Keratinocyte (primary cell): ENCODE measurements around the gene CLDN10. TPM values are rescaled to one million over a fixed set of nuclear protein-coding genes. Genes with fewer than 3 reads are reported as not detected.

Source experiments
- DNase-seq: peaks from one replicate; pipeline ENCODE4 v3.0.0-alpha.2; 2011; ENCODE audit warnings: low read depth, missing footprints, low spot score
- FAIRE-seq: peaks from 2 replicates; lab custom pipeline; 2011; peaks lifted over from hg19 to GRCh38; lab: Jason Lieb, UNC
- H2AFZ ChIP-seq: 2 replicates; pipeline ENCODE4 v1.6.0; 2012; ENCODE audit warnings: low read length, control low read depth, inconsistent platforms; ENCODE audit not compliant: control insufficient read depth
- H3K27ac ChIP-seq: 2 replicates; pipeline ENCODE4 v1.5.1; 2011; ENCODE audit warnings: low read length; ENCODE audit not compliant: control insufficient read depth, insufficient read depth
- H3K27me3 ChIP-seq: 3 replicates; pipeline ENCODE4 v1.6.0; 2011; ENCODE audit warnings: low read length; ENCODE audit not compliant: control insufficient read depth, insufficient read depth; ENCODE audit errors: extremely low read depth
- H3K36me3 ChIP-seq, 2 experiments: 2 replicates in 1 of 2; 3 replicates in 1 of 2; pipeline ENCODE4 v1.5.1; 2011; ENCODE audit warnings: low read length in 2 of 2, mild to moderate bottlenecking in 1 of 2; ENCODE audit not compliant: control insufficient read depth in 2 of 2, insufficient read depth in 2 of 2; ENCODE audit errors: extremely low read depth in 1 of 2
- H3K4me1 ChIP-seq: 3 replicates; pipeline ENCODE4 v1.5.1; 2011; ENCODE audit warnings: low read length; ENCODE audit not compliant: control insufficient read depth, insufficient read depth; ENCODE audit errors: extremely low read depth
- H3K4me2 ChIP-seq: 3 replicates; pipeline ENCODE4 v1.6.0; 2011; ENCODE audit warnings: low read depth, low read length; ENCODE audit not compliant: control insufficient read depth, insufficient read depth; ENCODE audit errors: extremely low read depth
- H3K4me3 ChIP-seq, 3 experiments: fragments of 200-600 bp in 1 of 3; sonication (generic) in 1 of 3; 2 replicates in 2 of 3; 3 replicates in 1 of 3; pipeline ENCODE4 v1.5.1; 2011 to 2016; ENCODE audit warnings: low read length in 3 of 3, mild to moderate bottlenecking in 3 of 3, control low read depth in 2 of 3, inconsistent platforms in 1 of 3, low read depth in 1 of 3, mixed read lengths in 1 of 3, mixed run types in 1 of 3, moderate library complexity in 1 of 3; ENCODE audit not compliant: control insufficient read depth in 2 of 3, insufficient read depth in 2 of 3; ENCODE audit errors: extremely low read depth in 1 of 3
- H3K79me2 ChIP-seq: 2 replicates; pipeline ENCODE4 v1.6.0; 2012; ENCODE audit warnings: low read length; ENCODE audit not compliant: control insufficient read depth, insufficient read depth
- H3K9ac ChIP-seq: 3 replicates; pipeline ENCODE4 v1.6.0; 2011; ENCODE audit warnings: low read length; ENCODE audit not compliant: control insufficient read depth, insufficient read depth; ENCODE audit errors: extremely low read depth
- H3K9me1 ChIP-seq: 3 replicates; pipeline ENCODE4 v1.6.0; 2011; ENCODE audit warnings: low read length; ENCODE audit not compliant: control insufficient read depth, insufficient read depth; ENCODE audit errors: extremely low read depth
- H3K9me3 ChIP-seq: 2 replicates; pipeline ENCODE4 v1.5.1; 2012; ENCODE audit warnings: low read depth, low read length; ENCODE audit not compliant: control insufficient read depth
- H4K20me1 ChIP-seq: 3 replicates; pipeline ENCODE4 v1.6.0; 2011; ENCODE audit warnings: low read length; ENCODE audit not compliant: control insufficient read depth, insufficient read depth; ENCODE audit errors: extremely low read depth
- CTCF ChIP-seq, 3 experiments: IDR thresholded peaks in 1 of 3; conservative IDR thresholded peaks in 1 of 3; optimal IDR thresholded peaks in 1 of 3; 2 replicates in 2 of 3; 3 replicates in 1 of 3; pipeline versions ENCODE3 to v1.5.1; 2011; ENCODE audit warnings: low read length in 3 of 3, mild to moderate bottlenecking in 3 of 3, moderate library complexity in 2 of 3, control low read depth in 1 of 3, inconsistent platforms in 1 of 3; ENCODE audit not compliant: insufficient read depth in 2 of 3; ENCODE audit errors: extremely low read depth in 1 of 3
- EZH2 ChIP-seq: IDR thresholded peaks from one replicate; pipeline ENCODE4 v1.6.1; 2012; ENCODE audit warnings: inconsistent platforms, mild to moderate bottlenecking, low read length, moderate library complexity
- dilution Hi-C: fragments of 300-500 bp; cut with MboI; formaldehyde crosslinking; loops from one replicate; pipeline ENCODE4 v1.7.0; 2020; ENCODE audit warnings: low sequenced_read_pairs; ENCODE audit not compliant: extremely low pct_ligation_motif_present
- polyA plus RNA-seq, 5 experiments: library from polyadenylated mRNA; depleted of rRNA in 3 of 5; stranded (reverse) in 3 of 5; stranded (forward) in 1 of 5; unstranded in 1 of 5; fragments of >200 nt; gene quantifications; 1 replicate in 1 of 5; 2 replicates in 3 of 5; 3 replicates in 1 of 5; pipeline versions ENCODE4 v1.2.1 to v1.2.3, GENCODE V29; 2011 to 2012; ENCODE audit warnings: missing spikeins in 2 of 5, low read depth in 1 of 5, low replicate concordance in 1 of 5

Gene CLDN10
- polyA plus RNA-seq, 1 donor (not counting 4 experiments of a cell fraction or from before 2014, with no cell fraction given): not detected

- DNase-seq: no peak
- dilution Hi-C loops: no loop called here
- no peaks in the 10 kb centered on the region for H4K20me1 ChIP-seq
- H3K4me1 ChIP-seq: no peaks in the 10 kb centered on the region
- TF ChIP-seq EZH2: no peak
- TF ChIP-seq CTCF (optimal IDR thresholded peaks at IDR 0.05 in 1 of 3, IDR thresholded peaks at IDR 0.05 in 1 of 3, conservative IDR thresholded peaks at IDR 0.05 in 1 of 3; ENCODE audit: extremely low read depth in 1 of 3, insufficient read depth in 2 of 3, low read length in 3 of 3): no peak
- no peak overlapping the region for H3K9ac ChIP-seq
- H3K4me3 ChIP-seq: no peak overlapping the region
- H3K79me2 ChIP-seq: no peaks in the 10 kb centered on the region
- peaks cover 12% of the 10 kb centered on the region for H3K27me3 ChIP-seq
- no peaks in the 10 kb centered on the region for H3K36me3 ChIP-seq
- H3K9me3 ChIP-seq: no peaks in the 10 kb centered on the region
- H2AFZ ChIP-seq: no peak overlapping the region
- H3K27ac ChIP-seq: no peak overlapping the region
- no peaks in the 10 kb centered on the region for H3K9me1 ChIP-seq
- H3K4me2 ChIP-seq: no peak overlapping the region
- FAIRE-seq: no peak
These were observed 6.6 kb downstream of the CLDN10 start for GRCh38 chr13:95559100-95559499.

GRCh38 chr13:95560387-95560786 lies 7.9 kb downstream of the CLDN10 start:
- dilution Hi-C loops: no loop called here
- H3K9ac ChIP-seq: no peak overlapping the region
- H3K27ac ChIP-seq: no peak overlapping the region
- peaks cover 7% of the 10 kb centered on the region for H3K27me3 ChIP-seq
- H3K36me3 ChIP-seq: no peaks in the 10 kb centered on the region
- FAIRE-seq (no peak), DNase-seq (no peak)
- no peaks in the 10 kb centered on the region for H4K20me1 ChIP-seq
- H3K9me1 ChIP-seq: no peaks in the 10 kb centered on the region
- TF ChIP-seq EZH2 (no peak), CTCF (optimal IDR thresholded peaks at IDR 0.05 in 1 of 3, IDR thresholded peaks at IDR 0.05 in 1 of 3, conservative IDR thresholded peaks at IDR 0.05 in 1 of 3; ENCODE audit: extremely low read depth in 1 of 3, insufficient read depth in 2 of 3, low read length in 3 of 3) (no peak)
- H3K4me3 ChIP-seq: no peak overlapping the region
- no peaks in the 10 kb centered on the region for H3K4me1 ChIP-seq
- no peak overlapping the region for H2AFZ ChIP-seq
- H3K79me2 ChIP-seq: no peaks in the 10 kb centered on the region
- no peak overlapping the region for H3K4me2 ChIP-seq
- H3K9me3 ChIP-seq: no peaks in the 10 kb centered on the region
